ENCODE data around the gene PPCS. TPM values are rescaled to one million over a fixed set of nuclear protein-coding genes. Genes with fewer than 3 reads are reported as not detected.

Gene PPCS
- total RNA-seq, 1 experiment from 2014 or later, result 48.7 TPM

Other genes starting within 250 kb of the PPCS start
- gene FOXJ3, start 121.3 kb upstream of the PPCS start, total RNA-seq (2014; rRNA removed; shearing (Covaris generic)), result 33.8 and 42.1 TPM in 2 replicates
- 3.0 and 3.7 TPM in 2 replicates for gene RIMKLA, start 75.8 kb upstream of the PPCS start, total RNA-seq (2014; rRNA removed; shearing (Covaris generic))
- gene ZMYND12, start 521 bp upstream of the PPCS start, total RNA-seq (2014; rRNA removed; shearing (Covaris generic)), result 0.06 TPM in 1 of 2 replicates, not detected in the other
- 0.15 and 0.34 TPM in 2 replicates for gene CCDC30, start 6.7 kb downstream of the PPCS start, total RNA-seq (2014; rRNA removed; shearing (Covaris generic))
- 187 and 202 TPM in 2 replicates for gene PPIH, start 201.9 kb downstream of the PPCS start, total RNA-seq (2014; rRNA removed; shearing (Covaris generic))
- gene YBX1, start 225.9 kb downstream of the PPCS start, total RNA-seq (2014; rRNA removed; shearing (Covaris generic)), result 888 and 951 TPM in 2 replicates

Measured in Daoy (cell line).